Stimulated activated effector memory CD8-positive, alpha-beta T cell treated with anti-CD3 and anti-CD28 coated beads, Interleukin-12 subunit alpha, Interleukin-12 subunit beta, amount 100 ng/mL, for 72 hours (primary cell): Measurements from ENCODE around the gene RALGAPA1.

Experiments used
- ATAC-seq: fragments of 150-1000 bp; cut with Tn5 transposase; 2 replicates; pipeline ENCODE4 v1.10.0; 2021
- DNase-seq, 2 donors: peaks; one replicate each; pipeline ENCODE4 v3.0.0; 2021 to 2022; ENCODE audit warnings: low spot score in 2 of 2
- H3K27ac Mint-ChIP-seq: one replicate; pipeline ENCODE4 v1.8.0; 2022; ENCODE audit warnings: mild to moderate bottlenecking, mixed read lengths
- H3K36me3 Mint-ChIP-seq: one replicate; pipeline ENCODE4 v1.8.0; 2022; ENCODE audit warnings: mild to moderate bottlenecking, mixed read lengths
- H3K4me1 Mint-ChIP-seq: one replicate; pipeline ENCODE4 v1.8.0; 2022; ENCODE audit warnings: mixed read lengths
- H3K4me3 Mint-ChIP-seq: one replicate; pipeline ENCODE4 v1.8.0; 2022; ENCODE audit warnings: mild to moderate bottlenecking, mixed read lengths
- H3K9me3 Mint-ChIP-seq: one replicate; pipeline ENCODE4 v1.8.0; 2022; ENCODE audit warnings: mixed read lengths

Gene RALGAPA1

DNA sequence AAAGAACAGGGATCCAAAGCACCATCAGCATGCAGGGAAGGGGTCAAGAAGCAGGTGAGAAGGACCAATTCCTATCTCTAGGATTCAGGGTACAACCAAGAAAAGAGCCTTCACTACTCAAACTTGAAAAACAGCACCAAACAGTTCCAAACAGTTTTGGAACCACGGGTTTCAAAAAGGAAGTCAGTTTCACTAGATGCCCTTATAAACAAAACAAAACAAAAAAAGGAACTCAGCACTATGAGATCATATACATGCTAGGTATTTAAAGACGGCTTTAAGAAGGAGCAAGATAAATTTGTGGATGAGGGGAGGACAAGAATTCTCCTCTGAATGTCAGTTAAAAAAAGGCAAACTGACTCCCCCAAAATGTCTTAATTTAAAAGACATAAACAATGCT, 269.1 kb downstream of the RALGAPA1 start:
- H3K36me3 Mint-ChIP-seq: peaks cover 11% of the 10 kb centered on the region
- H3K4me3 Mint-ChIP-seq: no peak overlapping the region
- H3K27ac Mint-ChIP-seq: no peak overlapping the region
- H3K9me3 Mint-ChIP-seq: no peaks in the 10 kb centered on the region
- no peak for ATAC-seq
- DNase-seq: no peak
- peaks cover 3% of the 10 kb centered on the region for H3K4me1 Mint-ChIP-seq

DNA sequence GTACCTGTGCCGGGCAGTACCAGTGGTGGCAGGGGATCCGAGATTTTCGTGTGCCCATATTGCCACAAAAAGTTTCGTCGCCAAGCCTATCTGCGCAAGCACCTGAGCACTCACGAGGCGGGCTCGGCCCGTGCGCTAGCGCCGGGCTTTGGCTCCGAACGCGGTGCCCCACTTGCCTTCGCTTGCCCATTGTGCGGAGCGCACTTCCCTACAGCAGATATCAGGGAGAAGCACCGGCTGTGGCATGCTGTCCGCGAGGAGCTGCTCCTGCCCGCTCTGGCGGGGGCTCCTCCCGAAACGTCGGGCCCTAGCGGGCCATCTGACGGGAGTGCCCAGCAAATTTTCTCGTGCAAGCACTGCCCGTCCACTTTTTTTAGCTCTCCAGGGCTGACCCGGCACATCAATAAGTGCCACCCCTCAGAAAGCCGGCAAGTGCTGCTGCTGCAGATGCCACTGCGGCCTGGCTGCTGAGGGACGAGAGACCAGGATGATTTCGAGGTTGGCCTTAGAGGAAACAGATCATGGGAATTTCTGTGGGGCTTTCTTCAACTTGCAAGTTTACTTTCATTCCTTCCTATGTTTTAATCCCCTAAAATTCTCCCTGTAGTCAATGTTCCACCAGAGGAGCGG, 273.5 kb downstream of the RALGAPA1 start:
- H3K4me1 Mint-ChIP-seq: peaks cover 10% of the 10 kb centered on the region
- no peak overlapping the region for H3K27ac Mint-ChIP-seq
- peaks cover 11% of the 10 kb centered on the region for H3K36me3 Mint-ChIP-seq
- H3K9me3 Mint-ChIP-seq: no peaks in the 10 kb centered on the region
- DNase-seq: no peak
- peak overlapping the region; percentile 65 for H3K4me3 Mint-ChIP-seq
- no peak for ATAC-seq

DNA sequence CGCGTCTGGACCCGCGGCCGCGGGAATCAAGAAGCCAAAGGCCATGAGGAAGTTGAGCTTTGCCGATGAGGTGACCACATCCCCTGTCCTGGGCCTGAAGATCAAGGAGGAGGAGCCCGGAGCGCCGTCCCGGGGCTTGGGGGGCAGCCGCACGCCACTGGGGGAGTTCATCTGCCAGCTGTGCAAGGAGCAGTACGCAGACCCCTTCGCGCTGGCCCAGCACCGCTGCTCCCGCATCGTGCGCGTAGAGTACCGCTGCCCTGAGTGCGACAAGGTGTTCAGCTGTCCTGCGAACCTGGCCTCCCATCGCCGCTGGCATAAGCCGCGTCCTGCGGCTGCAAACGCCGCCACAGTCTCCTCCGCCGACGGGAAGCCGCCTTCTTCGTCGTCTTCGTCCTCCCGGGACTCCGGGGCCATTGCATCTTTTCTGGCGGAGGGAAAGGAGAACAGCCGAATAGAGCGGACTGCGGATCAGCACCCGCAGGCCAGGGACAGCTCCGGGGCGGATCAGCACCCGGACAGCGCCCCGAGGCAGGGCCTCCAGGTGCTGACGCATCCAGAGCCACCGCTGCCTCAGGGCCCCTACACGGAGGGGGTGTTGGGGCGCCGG, 274.1 kb downstream of the RALGAPA1 start:
- Mint-ChIP-seq H3K4me1 (peaks cover 10% of the 10 kb centered on the region), H3K27ac (no peak overlapping the region), H3K4me3 (peak overlapping the region; percentile 65), H3K36me3 (peaks cover 11% of the 10 kb centered on the region), H3K9me3 (no peaks in the 10 kb centered on the region)
- ATAC-seq (peak; percentile 88), DNase-seq (peak; percentile 67 to 85)

DNA sequence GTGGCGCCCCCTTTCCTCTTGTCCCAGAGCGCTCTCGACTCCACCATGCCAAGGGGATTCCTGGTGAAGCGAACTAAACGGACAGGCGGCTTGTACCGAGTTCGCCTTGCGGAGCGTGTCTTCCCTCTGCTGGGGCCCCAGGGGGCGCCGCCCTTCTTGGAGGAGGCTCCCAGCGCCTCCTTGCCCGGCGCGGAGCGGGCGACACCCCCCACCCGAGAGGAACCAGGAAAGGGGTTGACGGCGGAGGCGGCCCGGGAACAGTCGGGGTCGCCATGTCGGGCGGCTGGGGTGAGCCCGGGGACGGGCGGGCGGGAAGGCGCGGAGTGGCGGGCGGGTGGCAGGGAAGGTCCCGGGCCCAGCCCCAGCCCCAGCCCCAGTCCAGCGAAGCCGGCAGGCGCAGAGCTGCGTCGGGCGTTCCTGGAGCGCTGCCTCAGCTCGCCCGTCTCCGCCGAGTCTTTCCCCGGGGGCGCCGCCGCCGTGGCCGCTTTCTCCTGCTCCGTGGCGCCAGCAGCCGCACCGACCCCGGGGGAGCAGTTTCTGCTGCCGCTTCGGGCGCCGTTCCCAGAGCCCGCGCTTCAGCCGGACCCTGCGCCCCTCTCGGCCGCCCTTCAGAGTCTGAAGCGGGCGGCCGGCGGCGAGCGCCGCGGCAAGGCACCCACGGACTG, 274.8 kb downstream of the RALGAPA1 start:
- H3K36me3 Mint-ChIP-seq: peaks cover 11% of the 10 kb centered on the region
- DNase-seq (peak; percentile 4 to 54), ATAC-seq (peak; percentile 40)
- H3K4me1 Mint-ChIP-seq: peaks cover 10% of the 10 kb centered on the region
- no peaks in the 10 kb centered on the region for H3K9me3 Mint-ChIP-seq
- H3K4me3 Mint-ChIP-seq: peak overlapping the region; percentile 65
- H3K27ac Mint-ChIP-seq: no peak overlapping the region

DNA sequence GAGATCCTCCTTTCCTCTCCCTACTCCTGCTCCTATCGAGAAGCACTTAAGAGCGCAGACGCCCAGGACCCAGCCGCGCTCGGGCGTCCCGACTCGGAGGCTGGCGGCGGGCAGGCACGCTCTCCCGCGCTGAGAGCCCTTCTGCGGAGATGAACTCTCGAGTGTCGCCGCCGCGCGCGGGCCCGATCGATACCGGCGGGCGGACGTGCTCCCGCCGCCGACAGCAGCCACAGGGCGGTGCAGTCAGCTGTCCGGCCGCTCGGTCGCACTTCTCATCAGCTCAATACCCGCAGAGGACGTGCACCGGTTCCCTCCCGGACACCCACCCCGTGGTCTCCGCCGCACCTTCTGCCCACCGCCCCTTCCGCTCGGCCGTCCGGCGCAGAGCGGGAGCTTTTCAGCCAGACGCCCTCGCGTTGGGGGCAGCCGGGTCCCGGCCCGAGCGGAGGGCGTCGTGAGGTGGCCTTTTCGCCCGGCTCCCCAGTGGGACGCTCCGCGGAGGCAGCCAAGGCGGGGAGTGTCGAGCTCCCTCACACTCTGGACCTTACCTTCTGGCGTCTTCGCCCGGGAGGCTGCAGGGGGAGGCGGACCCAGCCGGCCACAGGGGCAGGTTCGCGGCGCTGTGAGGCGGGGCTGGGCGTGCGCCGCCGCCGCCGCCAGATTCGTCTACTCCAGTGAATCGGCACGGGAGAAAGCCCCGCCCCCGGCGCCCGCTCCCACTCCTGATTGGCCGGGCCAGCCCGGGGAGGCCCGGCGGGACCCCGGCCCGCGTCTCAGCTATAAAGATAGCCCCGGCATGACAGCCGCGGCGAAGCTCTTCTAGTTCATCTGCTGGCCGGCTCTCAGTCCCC, 275.5 kb downstream of the RALGAPA1 start, which contains the start of gene INSM2:
Gene INSM2 (plus strand): TSS at position 808 of the 851 bp plus-strand sequence. CDS start 89 bp downstream, outside the sequence.
- Mint-ChIP-seq H3K36me3 (peaks cover 11% of the 10 kb centered on the region), H3K4me1 (peaks cover 10% of the 10 kb centered on the region), H3K9me3 (no peaks in the 10 kb centered on the region), H3K4me3 (peak within 1 kb of the TSS; percentile 65), H3K27ac (no peak within 1 kb of the TSS)
- DNase-seq: peak; percentile 42 to 83
- ATAC-seq: peak; percentile 83

DNA sequence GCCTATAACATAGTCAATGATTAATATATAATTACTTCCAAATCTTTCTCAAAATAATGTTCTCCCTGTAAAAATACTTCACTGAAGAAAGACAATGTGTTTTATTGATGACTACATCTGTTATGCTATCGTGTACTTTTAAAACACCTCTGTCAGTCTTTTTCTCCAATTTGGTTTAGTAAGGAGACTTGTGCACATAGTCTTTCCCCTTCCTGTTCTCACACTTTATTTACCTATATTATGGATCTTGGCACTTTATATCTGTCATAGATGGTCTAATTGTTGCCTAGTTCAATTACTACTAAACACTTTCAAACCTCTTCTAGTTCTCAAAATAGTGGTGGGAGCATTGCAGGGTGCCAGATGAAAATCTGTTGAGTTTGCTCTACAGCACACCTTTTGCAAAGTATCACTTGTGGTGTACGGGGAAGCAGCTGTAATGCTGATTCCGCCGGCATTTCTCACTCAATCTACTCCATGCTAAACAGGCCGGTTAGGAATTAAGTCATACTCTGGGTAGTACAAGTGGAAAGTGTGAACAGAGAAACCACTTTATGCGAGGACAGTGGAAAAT, 276.2 kb downstream of the RALGAPA1 start:
- H3K4me1 Mint-ChIP-seq: peaks cover 10% of the 10 kb centered on the region
- ATAC-seq: peak; percentile 4
- H3K27ac Mint-ChIP-seq: no peak overlapping the region
- H3K9me3 Mint-ChIP-seq: no peaks in the 10 kb centered on the region
- no peak for DNase-seq
- H3K4me3 Mint-ChIP-seq: peak overlapping the region; percentile 65
- peaks cover 5% of the 10 kb centered on the region for H3K36me3 Mint-ChIP-seq

DNA sequence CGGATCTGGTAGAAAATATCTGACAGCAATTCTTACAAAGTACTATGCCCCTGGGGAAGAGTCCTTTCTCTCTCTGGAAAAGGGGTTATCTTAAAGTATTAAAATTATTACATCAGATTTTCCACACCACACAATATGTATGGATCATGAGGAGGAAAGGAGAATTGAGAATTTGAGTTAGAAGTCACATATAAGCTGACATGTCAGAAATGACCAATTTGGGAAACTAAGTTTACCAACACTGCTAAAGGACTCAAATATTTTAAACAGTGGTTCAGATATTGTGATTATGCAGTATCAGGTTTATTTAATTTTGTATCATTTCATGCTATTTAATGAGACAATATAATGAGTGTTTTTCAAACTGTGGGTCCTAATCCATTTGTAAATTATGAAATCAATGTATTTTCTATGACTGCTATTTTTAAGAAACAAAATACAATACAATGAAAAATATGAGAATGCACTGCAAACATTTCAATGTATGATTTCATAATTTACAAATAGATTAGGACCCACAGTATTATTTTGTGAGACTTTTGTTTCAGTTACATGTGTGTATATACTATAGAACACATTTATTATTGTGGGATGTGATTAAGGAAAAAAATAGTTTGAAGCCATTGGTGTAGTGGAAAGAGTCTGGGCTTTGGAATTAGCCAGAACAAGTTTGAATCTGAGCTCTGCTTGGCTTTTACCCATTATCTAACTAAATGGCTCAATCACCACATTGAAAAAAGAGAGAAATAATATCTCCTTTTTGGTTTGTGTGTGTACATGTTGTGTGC, 276.9 kb downstream of the RALGAPA1 start:
- no peaks in the 10 kb centered on the region for H3K9me3 Mint-ChIP-seq
- no peak for DNase-seq
- ATAC-seq: no peak
- H3K4me3 Mint-ChIP-seq: no peak overlapping the region
- peaks cover 10% of the 10 kb centered on the region for H3K4me1 Mint-ChIP-seq
- H3K36me3 Mint-ChIP-seq: no peaks in the 10 kb centered on the region
- H3K27ac Mint-ChIP-seq: no peak overlapping the region

DNA sequence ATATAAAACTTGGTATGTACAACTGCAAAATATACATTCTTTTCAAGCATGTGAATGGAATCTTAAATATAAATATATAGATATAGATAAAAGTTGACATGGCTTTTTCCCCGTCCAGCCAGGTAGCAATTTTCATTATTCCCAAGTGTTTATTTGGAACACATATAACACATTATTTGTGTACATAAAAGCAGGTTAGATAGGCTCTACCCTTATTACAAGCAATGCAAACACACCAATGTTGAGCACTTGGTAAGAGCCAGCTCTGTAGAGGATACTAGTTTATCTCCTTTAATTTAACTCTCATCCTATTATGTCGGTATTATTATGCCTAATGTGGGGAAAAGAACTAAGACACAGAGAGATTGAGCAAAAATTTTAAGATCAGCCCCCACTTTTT, 282.1 kb downstream of the RALGAPA1 start:
- DNase-seq (no peak), ATAC-seq (no peak)
- Mint-ChIP-seq H3K9me3 (no peaks in the 10 kb centered on the region), H3K36me3 (no peaks in the 10 kb centered on the region), H3K4me1 (no peaks in the 10 kb centered on the region), H3K4me3 (no peak overlapping the region), H3K27ac (no peak overlapping the region)

DNA sequence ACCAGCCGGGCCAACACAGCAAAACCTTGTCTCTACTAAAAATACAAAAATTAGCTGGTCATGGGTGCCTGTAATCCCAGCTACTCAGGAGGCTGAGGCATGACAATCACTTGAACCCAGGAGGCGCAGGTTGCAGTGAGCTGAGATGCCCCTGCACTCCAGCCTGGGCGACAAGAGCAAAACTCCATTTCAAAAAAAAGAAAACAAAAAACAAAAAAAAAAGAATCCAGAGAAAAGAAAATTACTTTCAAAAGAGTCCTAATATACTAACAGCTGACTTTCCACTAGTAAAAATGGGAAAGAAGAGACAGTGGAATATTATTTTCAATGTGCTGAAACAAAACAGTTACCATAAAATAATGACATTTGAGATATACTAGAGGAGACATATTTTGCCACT, 283.4 kb downstream of the RALGAPA1 start:
- Mint-ChIP-seq H3K4me1 (no peaks in the 10 kb centered on the region), H3K4me3 (no peak overlapping the region), H3K36me3 (no peaks in the 10 kb centered on the region), H3K27ac (no peak overlapping the region), H3K9me3 (no peaks in the 10 kb centered on the region)
- ATAC-seq (no peak), DNase-seq (no peak)

DNA sequence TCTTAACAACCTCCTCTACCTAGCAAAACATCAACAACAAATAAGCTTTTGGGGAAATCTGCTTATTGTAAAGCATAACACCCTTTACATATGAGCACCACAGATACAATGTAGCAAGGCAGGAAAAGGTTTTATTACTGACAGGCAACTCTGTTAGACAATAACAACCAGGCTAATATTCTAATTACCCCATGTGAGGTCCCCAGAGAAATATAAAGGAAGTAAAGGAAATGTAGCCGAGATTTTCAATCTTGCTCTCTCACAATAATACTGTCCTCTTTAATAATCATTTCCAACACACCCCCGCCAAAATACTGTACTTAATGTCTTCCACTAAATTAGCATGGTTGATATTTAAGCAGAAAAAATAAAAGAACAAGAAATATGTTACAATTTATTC, 289.1 kb downstream of the RALGAPA1 start:
- DNase-seq (no peak), ATAC-seq (no peak)
- no peak overlapping the region for H3K4me3 Mint-ChIP-seq
- no peak overlapping the region for H3K27ac Mint-ChIP-seq
- H3K4me1 Mint-ChIP-seq: no peaks in the 10 kb centered on the region
- H3K9me3 Mint-ChIP-seq: no peaks in the 10 kb centered on the region
- no peaks in the 10 kb centered on the region for H3K36me3 Mint-ChIP-seq

DNA sequence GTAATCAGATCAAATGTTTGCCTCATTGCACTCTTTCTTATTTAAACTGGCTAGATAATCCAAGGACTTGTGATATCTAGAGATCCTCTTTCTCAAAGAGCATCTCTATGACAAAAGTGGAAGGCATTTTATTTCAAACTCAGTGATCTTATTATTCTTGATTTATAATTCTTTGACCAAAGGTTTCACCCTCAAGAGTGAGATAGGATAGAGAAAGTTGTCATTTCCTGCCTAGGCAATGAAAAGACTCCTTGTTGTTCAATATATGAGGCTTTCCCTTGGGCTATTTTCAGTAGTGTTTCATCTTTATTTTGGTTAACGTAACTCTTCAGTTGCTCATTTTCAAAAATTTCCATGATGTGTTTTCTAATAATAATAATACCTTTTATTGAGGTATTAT, 293.2 kb downstream of the RALGAPA1 start:
- no peaks in the 10 kb centered on the region for H3K4me1 Mint-ChIP-seq

DNA sequence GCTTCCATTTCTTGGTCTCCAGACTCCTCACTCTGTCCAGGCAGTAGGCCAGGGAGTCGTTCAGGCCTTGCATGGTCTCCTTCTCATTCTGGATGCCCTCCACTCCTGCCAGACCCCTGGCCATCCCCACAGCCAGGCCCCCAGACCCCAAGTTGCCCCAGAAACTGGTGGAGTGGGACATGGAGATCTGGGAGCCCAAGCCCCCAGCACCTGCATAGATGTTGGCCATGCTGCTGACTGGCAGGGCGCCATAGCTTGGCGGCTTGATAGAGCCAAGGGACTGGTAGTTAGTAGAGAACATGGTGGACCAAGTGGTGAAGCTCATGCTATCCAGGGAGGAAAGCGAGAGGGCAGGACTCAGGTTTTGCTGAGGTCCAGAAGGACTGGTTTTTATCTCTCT, 296.3 kb downstream of the RALGAPA1 start:
- H3K27ac Mint-ChIP-seq: no peak overlapping the region
- no peak overlapping the region for H3K4me3 Mint-ChIP-seq

More for the DNA sequence above, 293.2 kb downstream of the RALGAPA1 start:
- DNase-seq (no peak), ATAC-seq (no peak)
- no peaks in the 10 kb centered on the region for H3K9me3 Mint-ChIP-seq
- no peaks in the 10 kb centered on the region for H3K36me3 Mint-ChIP-seq
- H3K27ac Mint-ChIP-seq: no peak overlapping the region
- no peak overlapping the region for H3K4me3 Mint-ChIP-seq

DNA sequence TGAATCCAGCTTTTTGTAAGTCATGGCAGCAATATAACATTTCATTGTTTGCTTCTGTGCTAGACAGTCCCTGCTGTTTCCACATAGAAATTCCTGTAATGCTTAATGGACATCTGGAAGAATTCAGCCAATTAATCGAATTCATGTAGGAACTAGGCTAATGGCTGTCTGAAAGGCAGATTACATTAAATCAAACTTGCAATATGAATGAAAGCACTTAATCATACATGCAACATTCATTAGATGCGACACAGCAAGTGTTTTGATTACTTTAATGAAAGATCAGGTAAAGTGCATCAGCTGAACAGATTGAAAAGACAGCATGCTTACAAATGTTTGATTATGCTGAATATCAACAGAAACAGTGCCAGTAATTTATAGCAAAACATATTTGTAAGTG, 299.2 kb downstream of the RALGAPA1 start:
- no peak overlapping the region for H3K4me3 Mint-ChIP-seq
- no peak overlapping the region for H3K27ac Mint-ChIP-seq
- DNase-seq (no peak), ATAC-seq (no peak)
- no peaks in the 10 kb centered on the region for H3K36me3 Mint-ChIP-seq
- no peaks in the 10 kb centered on the region for H3K9me3 Mint-ChIP-seq
- H3K4me1 Mint-ChIP-seq: no peaks in the 10 kb centered on the region

More for the DNA sequence above, 296.3 kb downstream of the RALGAPA1 start:
- H3K4me1 Mint-ChIP-seq: no peaks in the 10 kb centered on the region
- H3K9me3 Mint-ChIP-seq: no peaks in the 10 kb centered on the region
- no peaks in the 10 kb centered on the region for H3K36me3 Mint-ChIP-seq
- DNase-seq: no peak
- ATAC-seq: no peak

DNA sequence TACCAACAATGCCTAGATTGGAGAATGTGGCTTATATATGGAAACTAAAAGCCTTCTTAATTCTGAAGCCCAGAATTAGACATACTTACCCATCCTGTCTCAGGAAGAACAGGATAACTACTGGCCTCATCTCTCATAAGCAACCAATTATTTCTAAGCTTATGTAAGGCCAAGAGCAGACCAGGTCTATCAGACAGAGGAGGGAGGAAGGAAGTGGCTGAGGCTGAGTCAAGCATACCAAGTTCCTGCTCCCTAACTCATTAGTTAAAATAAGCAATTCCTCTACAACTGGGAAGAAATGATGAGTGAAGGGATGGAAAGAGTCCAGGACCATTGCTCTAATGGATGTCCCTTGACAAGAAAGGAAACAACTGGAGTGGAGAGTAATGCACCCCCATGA, 302.2 kb downstream of the RALGAPA1 start:
- ATAC-seq: no peak
- no peak for DNase-seq
- Mint-ChIP-seq H3K4me1 (no peaks in the 10 kb centered on the region), H3K36me3 (no peaks in the 10 kb centered on the region), H3K9me3 (no peaks in the 10 kb centered on the region), H3K27ac (no peak overlapping the region), H3K4me3 (no peak overlapping the region)
